GM18507 (cell line): ENCODE measurements around the gene PRM1.

Experiments used
- DNase-seq: peaks from one replicate; pipeline ENCODE4 v3.0.0; 2011; ENCODE audit warnings: low read depth; ENCODE audit not compliant: insufficient read length; ENCODE audit errors: extremely low spot score
- FAIRE-seq: peaks from 2 replicates; lab custom pipeline; 2011; peaks lifted over from hg19 to GRCh38; lab: Jason Lieb, UNC

PRM1 gene

DNA sequence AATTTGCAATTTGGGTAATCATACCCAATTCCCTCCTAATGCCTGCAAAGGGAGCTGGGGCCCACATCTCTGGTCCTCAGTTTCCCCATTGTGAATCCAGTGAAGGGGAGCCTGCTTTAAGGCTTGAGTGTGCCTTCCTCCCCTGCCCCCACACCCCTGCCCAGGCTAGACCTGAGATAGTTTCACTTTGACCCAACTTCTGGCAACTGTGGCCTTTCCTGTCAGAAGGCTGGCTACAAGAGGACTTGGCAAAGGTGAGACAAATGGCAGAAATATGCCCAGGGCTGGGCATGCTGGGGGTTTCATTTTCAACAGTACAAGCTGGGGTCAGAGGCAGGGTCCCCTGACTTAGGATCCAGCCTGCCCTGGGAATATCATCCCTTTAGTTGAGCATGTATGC, 35.1 kb downstream of the PRM1 start:
- FAIRE-seq (peak; percentile 72), DNase-seq (no peak)

DNA sequence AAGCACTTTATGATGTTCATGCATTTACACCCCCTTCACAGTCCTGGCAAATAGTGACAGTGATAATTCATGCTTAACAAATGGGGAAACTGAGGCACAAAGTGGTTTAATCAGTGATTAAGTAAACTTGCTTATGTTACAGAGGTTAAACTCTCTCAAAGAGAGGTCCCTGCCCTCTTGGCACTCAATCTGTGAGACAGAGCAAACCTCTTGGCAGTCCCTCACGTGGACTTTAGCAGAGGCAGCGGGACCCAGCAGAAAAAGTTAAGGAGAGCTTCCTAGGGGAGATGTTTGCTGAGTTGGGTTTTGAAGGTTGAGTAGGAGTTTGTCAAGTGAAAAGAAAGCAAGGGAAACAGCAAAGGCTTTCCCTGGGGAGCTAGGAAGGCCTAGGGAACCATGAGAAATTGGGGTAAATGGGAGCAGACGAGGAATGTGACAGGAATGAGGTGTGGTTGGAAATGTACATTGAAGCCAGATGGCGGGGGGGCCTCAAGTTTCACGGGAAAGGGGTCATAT, 35.9 kb downstream of the PRM1 start:
- FAIRE-seq (no peak), DNase-seq (no peak)

DNA sequence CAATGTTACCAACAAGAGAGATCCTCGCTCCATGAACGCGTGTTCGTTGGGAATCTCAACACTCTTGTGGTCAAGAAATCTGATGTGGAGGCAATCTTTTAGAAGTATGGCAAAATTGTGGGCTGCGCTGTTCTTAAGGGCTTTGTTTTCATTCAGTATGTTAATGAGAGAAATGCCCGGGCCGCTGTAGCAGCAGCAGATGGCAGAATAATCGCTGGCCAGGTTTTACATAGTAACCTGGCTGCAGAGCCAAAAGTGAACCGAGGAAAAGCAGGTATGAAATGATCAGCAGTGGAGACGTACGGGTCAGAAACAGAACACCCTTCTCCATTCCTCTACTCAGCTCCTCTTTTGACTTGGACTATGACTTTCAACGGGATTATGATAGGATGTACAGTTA, 38.5 kb downstream of the PRM1 start:
- FAIRE-seq (no peak), DNase-seq (no peak)

DNA sequence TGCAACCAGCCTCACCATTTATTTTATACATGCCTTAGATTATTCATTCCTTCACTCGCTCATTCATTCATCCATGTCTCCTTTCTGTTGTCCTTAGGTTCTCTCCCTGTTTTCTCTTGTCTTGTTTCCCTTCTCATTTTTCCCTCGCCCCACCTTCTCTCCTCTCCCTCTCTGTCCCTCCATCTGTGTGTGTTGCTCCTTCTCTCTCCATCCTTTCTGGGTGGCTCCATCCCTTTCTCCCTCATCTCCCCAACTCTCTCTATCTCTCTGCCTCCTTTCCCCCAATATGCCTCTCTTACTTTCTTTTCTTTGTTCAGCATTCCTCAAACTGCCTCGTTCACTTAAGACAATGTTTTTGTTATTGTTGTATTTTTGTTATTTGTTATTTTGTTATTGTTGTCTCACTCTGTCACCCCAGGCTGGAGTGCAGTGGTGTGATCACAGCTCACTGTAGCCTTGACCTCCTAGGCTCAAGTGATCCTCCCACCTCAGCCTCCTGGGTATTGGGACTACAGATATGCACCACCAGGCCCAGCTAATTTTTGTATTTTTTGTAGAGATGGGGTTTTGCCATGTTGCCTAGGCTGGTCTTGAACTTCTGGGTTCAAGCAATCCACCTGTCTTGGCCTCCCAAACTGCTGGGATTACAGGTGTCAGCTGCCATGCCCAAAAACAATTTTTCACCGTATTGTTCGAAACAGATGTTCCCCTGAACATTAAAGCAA, 39.5 kb downstream of the PRM1 start:
- FAIRE-seq (no peak), DNase-seq (no peak)

DNA sequence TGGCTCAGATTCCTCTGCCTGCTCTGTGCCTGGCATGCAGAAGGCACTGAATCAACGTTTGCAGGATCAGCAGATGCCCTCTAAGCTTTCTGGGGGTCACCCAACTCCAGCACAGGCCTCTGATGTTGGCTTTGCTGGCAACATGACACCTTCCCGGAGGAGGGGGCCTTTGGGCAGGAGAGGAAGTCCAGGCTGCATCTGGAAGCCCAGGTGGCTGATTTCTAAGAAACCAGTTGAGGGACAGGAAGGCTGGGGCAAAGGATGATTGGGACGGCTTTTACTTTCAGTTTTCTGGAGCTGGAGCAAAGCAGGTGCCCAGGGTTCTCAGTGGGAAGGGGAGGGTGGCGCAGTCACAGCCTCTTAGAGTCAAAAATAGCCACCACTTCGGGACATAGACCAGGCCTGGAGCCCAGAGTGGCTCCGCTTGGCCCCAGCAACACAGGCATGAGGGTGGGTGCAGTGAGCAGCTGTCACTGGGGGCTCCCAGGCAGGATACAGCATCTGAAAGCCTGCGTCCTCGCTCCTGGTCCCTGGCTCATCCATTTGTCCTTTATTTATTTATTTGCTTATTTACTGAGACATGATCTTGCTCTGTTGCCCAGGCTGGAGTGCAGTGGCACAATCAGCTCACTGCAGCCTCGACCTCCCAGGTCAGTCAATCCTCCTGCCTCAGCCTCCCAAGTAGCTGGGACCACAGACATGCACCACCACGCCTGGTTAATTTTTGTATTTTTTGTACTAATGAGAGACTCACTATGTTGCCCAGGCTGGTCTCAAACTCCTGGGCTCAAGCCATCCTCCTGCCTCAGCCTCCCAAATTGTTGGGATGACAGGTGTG, 40.3 kb downstream of the PRM1 start:
- FAIRE-seq (no peak), DNase-seq (no peak)

DNA sequence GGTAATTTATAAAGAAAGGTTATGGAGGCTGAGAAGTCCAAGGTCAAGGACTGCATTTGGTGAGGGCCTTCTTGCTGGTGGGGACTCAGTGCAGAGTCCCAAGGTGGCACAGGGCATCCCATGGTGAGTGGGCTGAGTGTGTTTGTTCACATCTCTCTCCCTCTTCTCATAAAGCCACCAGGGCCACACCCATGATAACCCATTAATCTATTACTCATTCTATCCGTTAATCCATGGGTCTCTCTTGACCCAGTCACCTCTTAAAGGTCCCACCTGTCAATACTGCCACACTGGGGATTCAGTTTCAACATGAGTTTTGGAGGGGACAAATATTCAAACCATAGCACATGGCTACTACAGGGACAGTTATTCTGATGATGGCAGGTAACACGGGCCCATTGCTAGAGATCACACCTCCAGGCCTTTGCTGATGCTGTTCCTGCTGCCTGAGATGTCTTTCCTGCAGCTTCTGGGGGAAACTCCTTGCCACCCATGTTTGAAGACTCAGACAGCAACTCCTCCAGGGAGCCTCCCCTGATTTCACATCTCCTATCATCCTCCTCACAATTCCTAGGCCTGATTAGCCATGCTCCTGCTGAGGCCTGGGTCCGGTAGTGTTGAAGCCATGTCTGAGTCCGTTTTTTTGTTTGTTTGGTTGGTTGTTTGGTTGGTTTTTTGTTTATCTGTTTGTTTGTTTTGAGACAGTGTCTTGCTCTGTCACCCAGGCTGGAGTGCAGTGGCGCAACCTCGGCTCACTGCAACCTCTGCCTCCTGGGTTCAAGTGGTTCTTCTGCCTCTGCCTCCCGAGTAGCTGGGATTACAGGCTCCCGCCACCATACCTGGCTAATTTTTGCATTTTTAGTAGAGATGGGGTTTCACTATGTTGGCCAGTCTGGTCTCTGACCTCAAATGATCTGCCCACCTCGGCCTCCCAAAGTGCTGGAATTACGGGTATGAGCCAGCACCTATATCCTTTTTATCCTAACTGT, 41.2 kb downstream of the PRM1 start:
- DNase-seq (no peak), FAIRE-seq (no peak)

DNA sequence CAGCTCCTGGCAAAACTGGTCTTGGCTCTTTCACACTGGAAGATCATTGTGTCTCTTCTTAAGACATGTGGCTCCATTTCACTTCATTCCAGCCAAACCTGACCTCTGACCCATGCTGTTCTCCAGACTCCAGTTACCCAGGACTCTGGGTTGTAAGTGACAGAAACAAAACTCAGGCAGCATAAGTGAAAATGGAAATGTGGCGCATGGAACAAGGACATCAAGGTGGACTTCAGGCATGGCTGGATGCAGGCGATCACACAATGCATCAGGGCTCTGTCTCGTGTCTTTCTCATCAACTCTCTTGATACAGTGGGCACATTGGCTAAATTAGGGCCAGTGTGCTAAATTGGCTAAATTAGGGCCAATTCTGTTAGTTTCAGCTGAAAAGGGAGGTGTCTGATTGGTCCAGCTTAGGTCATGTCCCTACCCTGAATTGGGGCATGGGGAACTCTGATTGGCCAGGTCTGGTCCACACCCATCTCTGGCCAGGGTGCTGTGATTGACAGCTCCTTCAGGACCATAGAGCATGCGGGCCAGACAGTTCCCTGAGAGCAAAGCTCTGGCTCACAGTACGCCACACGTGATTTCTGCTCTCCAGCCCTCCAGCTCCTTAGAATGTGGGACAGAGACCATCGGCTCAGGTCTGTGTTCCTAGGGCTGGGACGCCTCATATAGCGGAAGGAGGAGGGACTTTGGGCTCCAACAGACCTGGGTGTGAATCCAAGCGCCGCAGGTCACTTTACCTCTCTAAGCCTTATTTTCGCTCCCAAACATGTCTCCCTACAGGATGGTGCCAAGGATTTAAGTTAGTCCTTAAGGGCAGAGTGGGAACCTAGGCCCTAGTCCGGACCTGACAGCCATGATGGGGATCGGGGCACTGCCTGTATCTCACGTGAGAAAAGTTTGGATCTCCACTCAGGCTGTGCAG, 42.6 kb downstream of the PRM1 start:
- FAIRE-seq (no peak), DNase-seq (no peak)

DNA sequence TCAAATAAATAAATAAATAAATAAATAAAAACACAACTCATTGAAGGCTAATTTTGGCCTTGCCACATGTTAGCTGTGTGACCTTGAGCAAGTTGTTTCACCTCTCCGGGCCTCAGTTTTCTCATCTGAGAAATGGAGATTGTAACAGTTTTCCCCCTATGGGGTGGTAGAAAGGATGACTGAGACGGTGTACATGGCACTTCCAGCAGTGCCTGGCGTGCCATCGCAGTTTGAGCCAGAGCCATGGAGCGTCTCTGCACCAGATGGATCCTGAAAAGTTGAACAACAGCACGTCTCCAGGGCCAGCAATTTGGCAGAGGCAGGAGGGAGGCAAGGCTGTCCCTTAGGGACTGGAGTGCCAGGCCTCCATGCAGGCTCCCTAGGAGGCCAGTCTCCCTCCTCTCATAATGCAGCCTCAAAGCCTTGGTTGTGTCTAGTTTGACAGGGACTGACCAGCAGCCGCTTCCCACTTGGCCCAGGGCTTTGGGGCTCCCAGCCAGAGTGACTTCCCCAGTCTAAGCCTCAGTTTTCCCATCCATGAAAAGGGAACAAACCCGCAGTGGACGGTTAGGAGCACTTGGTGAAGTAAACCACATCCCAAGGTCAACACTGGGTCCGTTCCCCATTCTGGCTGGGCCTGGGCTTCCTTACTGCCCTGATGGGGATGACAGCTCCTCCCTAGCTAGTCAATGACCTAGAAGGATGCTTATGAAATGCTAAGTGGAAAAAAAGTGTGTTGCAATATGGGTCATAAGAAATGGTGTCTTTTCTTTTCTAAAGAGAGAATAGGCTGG, 44.5 kb downstream of the PRM1 start:
- FAIRE-seq: no peak
- no peak for DNase-seq

DNA sequence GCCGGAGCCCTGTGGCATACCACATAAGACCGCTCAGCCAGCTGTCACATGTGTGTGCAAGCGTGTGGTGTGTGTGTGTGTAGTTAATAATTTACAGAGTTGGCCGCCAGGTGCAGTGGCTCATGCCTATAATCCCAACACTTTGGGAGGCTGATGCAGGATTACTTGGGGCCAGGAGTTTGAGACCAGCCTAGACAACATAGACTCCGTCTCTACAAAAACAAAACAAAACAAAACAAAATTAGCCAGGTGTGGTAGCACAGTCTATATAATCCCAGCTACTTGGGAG, 45.5 kb downstream of the PRM1 start:
- DNase-seq (no peak), FAIRE-seq (no peak)

DNA sequence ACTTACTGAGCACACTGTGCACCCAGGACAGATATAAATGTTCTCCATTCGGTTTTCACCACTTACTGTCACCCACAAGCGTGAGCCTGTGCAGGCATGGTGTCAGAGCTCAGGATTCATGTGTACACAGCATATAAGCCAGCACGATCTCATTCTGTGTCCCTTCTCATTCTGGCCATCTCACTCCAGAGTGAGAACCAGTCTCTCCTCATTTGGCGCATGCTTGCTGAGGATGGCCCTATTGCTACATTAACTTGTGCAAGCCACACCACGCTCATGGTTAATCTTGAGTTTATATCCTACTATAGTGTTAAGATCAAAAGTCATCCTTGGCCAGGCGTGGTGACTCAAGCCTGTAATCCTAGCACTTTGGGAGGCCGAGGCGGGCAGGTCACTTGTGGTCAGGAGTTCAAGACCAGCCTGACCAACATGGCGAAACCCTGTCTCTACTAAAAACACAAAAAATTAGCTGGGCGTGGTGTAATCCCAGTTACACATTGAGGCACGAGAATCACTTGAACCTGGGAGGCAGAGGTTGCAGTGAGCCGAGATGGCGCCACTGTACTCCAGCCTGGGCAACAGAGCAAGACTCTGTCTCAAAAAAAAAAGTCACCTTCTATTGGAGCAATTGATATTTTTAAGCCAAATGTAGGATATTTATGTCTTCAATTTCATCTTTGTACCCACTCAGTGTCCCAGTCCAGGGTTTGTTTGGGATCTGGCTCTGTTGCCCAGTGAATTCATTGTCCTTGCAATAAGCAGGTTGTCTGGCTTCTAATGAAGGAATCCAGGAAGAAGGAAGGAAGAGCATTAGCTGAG, 46.0 kb downstream of the PRM1 start:
- FAIRE-seq (no peak), DNase-seq (no peak)

DNA sequence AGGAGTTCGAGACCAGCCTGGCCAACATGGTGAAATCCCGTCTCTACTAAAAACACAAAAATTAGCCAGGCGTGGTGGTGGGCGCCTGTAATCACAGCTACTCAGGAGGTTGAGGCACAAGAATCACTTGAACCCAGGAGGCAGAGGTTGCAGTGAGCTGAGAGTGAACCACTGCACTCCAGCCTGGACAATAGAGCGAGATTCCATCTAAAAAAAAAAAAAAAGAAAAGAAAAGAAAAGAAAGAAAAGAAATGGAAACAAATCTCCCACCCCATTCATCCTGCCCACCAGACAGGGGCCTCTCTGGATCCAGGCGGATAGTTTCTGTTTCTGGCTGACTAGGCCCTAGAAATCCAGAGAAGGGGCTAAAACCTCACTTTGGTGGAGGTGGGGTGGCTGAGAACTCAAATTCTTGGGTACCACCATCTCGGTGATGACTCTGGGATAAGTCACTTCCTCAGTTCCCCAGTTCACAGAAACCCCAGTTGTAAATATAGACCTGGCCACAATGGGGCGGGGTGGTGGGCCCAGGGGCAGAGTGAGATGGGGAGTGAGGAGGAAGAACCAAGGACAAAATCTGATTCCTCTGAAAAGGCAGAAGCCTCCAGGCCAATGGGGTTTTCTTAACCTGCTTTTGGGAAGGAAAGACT, 47.3 kb downstream of the PRM1 start:
- DNase-seq: no peak
- no peak for FAIRE-seq

DNA sequence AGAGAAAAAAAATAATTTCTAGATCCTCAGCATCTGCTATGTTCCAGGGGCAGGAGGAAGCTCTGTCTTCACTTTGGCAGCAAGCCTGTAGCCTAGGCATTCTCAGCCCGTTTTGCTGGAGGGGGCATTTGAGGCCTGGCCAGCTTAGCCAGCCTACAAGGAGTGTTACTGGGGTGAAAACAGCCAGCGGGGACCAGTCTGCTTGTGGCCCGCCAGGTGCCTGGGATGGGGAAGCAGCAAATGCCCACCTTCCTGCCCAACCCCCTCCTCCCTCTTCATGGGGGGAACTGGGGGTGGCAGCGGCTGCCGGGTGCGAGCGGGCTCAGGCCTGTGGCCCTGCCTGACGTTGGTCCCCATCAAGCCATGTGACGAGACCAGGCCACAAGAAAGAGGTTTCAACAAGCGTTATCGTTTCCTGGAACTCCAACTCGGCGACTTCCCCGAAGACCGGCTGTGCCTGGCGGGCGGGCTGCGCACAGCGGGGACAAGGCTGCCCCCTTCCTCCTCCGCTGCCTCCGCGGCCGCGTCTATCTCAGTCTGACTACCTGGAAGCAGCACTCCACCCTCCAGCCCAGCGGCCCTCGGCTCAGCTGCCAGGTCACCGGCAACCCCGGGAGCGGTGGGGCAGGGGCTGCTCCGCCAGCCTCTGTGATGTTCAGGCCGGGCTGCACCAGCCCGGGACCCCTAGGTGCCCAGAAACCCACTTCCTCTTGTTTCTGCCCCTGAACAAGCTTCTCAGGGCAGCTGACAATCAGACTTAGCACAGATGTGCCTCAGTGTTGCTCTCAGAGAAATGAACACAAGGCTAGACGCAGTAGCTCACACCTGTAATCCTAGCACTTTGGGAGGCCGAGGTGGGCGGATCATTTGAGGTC, 48.0 kb downstream of the PRM1 start:
- DNase-seq (peak; percentile 49), FAIRE-seq (peak; percentile 81)

DNA sequence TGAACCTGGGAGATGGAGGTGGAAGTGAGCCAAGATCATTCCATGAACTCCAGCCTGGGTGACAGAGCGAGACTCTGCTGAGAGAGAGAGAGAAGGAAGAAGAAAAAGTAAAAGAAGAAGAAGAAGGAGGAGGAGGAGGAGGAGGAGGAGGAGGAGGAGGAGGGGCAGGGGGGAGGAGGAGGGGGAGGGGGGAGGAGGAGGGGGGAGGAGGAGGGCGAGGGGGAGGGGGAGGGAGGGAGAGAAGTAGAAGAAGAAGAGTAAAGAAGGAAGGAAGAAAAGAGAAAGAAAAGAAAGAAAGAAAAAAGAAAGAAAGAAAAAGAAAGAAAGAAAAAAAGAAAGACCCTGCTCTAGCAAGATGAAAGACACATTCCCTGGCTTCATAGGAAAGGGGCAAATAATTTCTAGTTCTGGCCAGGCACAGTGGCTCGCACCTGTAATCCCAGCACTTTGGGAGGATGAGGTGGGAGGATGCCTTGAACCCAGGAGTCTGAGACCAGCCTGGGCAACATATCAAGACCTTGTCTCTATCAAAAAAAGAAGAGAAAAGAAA, 48.8 kb downstream of the PRM1 start:
- DNase-seq (no peak), FAIRE-seq (no peak)

DNA sequence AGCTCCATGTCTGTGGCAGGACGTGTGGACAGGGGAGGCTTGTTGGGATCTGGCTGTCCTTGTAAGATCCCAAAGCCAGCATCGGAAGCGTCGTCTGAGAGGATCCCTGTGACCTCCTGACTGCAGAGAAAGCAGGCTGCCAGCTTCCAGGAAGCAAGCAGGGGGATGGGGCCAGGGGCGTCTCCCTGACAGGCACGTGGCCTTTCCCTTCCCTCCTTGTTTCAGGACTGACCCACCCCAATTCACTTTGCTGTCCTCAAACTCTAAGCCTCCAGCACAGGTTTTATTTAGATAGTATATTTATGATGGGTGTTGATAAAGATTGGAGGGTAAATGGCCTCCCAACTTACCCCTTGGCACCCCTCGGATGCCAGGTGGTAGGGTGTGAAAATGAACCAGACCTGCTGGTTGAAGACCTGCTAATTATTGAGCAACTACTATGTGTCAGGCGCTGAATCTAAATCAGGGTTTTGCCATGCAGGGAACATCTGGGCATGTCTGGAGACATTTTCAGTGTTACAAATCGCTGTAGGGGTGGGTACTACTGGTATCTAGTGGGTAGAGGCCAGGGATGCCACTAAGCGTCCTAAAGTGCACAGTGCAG, 49.7 kb downstream of the PRM1 start:
- FAIRE-seq (no peak), DNase-seq (no peak)
